Mesendoderm (in vitro differentiated cells): ENCODE measurements around the gene PRM1.

ENCODE experiments used
- DNase-seq: peaks from one replicate; pipeline ENCODE4 v3.0.0; 2013
- H2AK5ac ChIP-seq: 2 replicates; pipeline ENCODE4 v1.6.1; 2013; ENCODE audit warnings: low read length, inconsistent platforms
- H2BK120ac ChIP-seq: 2 replicates; pipeline ENCODE4 v1.6.1; 2013; ENCODE audit warnings: low read depth, mild to moderate bottlenecking, low read length, moderate library complexity, mixed read lengths
- H2BK15ac ChIP-seq: replicated peaks from 2 replicates; pipeline ENCODE4 v1.6.1; 2013; ENCODE audit warnings: low read depth, mild to moderate bottlenecking, moderate library complexity
- H2BK5ac ChIP-seq: 2 replicates; pipeline ENCODE4 v1.6.1; 2013; ENCODE audit warnings: low read length, inconsistent platforms
- H3K18ac ChIP-seq: 2 replicates; pipeline ENCODE4 v1.6.1; 2013; ENCODE audit warnings: mild to moderate bottlenecking, low read length, mixed read lengths
- H3K23ac ChIP-seq: one replicate; pipeline ENCODE4 v1.6.1; 2013; ENCODE audit warnings: low read length
- H3K27ac ChIP-seq: 2 replicates; pipeline ENCODE4 v1.5.1; 2013; ENCODE audit warnings: low read depth, mild to moderate bottlenecking, inconsistent platforms, low read length, moderate library complexity
- H3K27me3 ChIP-seq: 2 replicates; pipeline ENCODE4 v1.6.1; 2013; ENCODE audit warnings: low read length, control low read depth, mild to moderate bottlenecking, inconsistent platforms; ENCODE audit not compliant: insufficient read depth, poor library complexity
- H3K36me3 ChIP-seq: 2 replicates; pipeline ENCODE4 v1.6.1; 2013; ENCODE audit warnings: low read length, inconsistent platforms; ENCODE audit not compliant: control insufficient read depth, insufficient read depth
- H3K4ac ChIP-seq: one replicate; pipeline ENCODE4 v1.6.1; 2013; ENCODE audit warnings: low read depth, mild to moderate bottlenecking, low read length, moderate library complexity
- H3K4me1 ChIP-seq: 2 replicates; pipeline ENCODE4 v1.6.1; 2013; ENCODE audit warnings: low read depth, low read length, inconsistent platforms; ENCODE audit not compliant: control insufficient read depth
- H3K4me2 ChIP-seq: 2 replicates; pipeline ENCODE4 v1.6.1; 2013; ENCODE audit warnings: low read length
- H3K4me3 ChIP-seq: 2 replicates; pipeline ENCODE4 v1.5.1; 2013; ENCODE audit warnings: mild to moderate bottlenecking, low read length
- H3K56ac ChIP-seq: one replicate; pipeline ENCODE4 v1.6.1; 2013; ENCODE audit warnings: low read length
- H3K79me1 ChIP-seq: 2 replicates; pipeline ENCODE4 v1.6.1; 2013; ENCODE audit warnings: low read length, inconsistent platforms
- H3K79me2 ChIP-seq: 2 replicates; pipeline ENCODE4 v1.6.1; 2013; ENCODE audit warnings: mild to moderate bottlenecking, low read length; ENCODE audit not compliant: control insufficient read depth, insufficient read depth
- H3K9ac ChIP-seq: 2 replicates; pipeline ENCODE4 v1.6.1; 2013; ENCODE audit warnings: low read length, inconsistent platforms
- H4K5ac ChIP-seq: one replicate; pipeline ENCODE4 v1.6.1; 2013; ENCODE audit warnings: low read length
- H4K8ac ChIP-seq: one replicate; pipeline ENCODE4 v1.6.1; 2013; ENCODE audit warnings: low read depth, mild to moderate bottlenecking, control low read depth, low read length, moderate library complexity
- WGBS: extraction: QIAGEN DNeasy Blood & Tissue Kit; methylation state at CpG from one replicate; pipeline ENCODE4 v1.1.7; 2013; ENCODE audit warnings: low lambda C conversion rate, missing lambda C conversion rate; ENCODE audit not compliant: insufficient coverage; ENCODE audit errors: extremely low coverage; 5-methylcytosine and 5-hydroxymethylcytosine counted together

PRM1 gene

GRCh38 chr16:11259655-11260595 is 21.2 kb downstream of the PRM1 start:
- Histone ChIP-seq H3K27me3 (no peaks in the 10 kb centered on the region), H3K4me3 (no peak overlapping the region), H3K4ac (no peak overlapping the region), H3K18ac (no peak overlapping the region), H2AK5ac (no peak overlapping the region), H3K56ac (no peak overlapping the region), H2BK15ac (no peak overlapping the region), H3K79me2 (peaks cover 7% of the 10 kb centered on the region), H3K23ac (no peak overlapping the region), H2BK5ac (no peak overlapping the region), H3K36me3 (no peaks in the 10 kb centered on the region), H4K5ac (no peak overlapping the region), H3K4me1 (peaks cover 2% of the 10 kb centered on the region), H4K8ac (no peak overlapping the region), H3K27ac (no peak overlapping the region), H3K79me1 (no peaks in the 10 kb centered on the region), H3K4me2 (no peak overlapping the region), H2BK120ac (no peak overlapping the region), H3K9ac (no peak overlapping the region)
- no peak for DNase-seq
- WGBS = no CpG with 5 or more reads among the region's 12 CpGs

GRCh38 chr16:11258553-11259492 is 22.3 kb downstream of the PRM1 start:
- DNase-seq = no peak
- no peak overlapping the region for H2BK120ac ChIP-seq
- H3K56ac ChIP-seq = no peak overlapping the region
- peaks cover 17% of the 10 kb centered on the region for H3K79me2 ChIP-seq
- H3K4me2 ChIP-seq = no peak overlapping the region
- no peak overlapping the region for H3K27ac ChIP-seq
- H4K8ac ChIP-seq = no peak overlapping the region
- H3K4me3 ChIP-seq = no peak overlapping the region
- no peak overlapping the region for H4K5ac ChIP-seq
- no peak overlapping the region for H3K4ac ChIP-seq
- no peaks in the 10 kb centered on the region for H3K27me3 ChIP-seq
- no peak overlapping the region for H3K9ac ChIP-seq
- no peak overlapping the region for H2AK5ac ChIP-seq
- H3K4me1 ChIP-seq = peaks cover 2% of the 10 kb centered on the region
- H2BK5ac ChIP-seq = no peak overlapping the region
- no peak overlapping the region for H3K18ac ChIP-seq
- no peak overlapping the region for H3K23ac ChIP-seq
- peaks cover 2% of the 10 kb centered on the region for H3K36me3 ChIP-seq
- WGBS = no CpG with 5 or more reads among the region's 15 CpGs
- H2BK15ac ChIP-seq = no peak overlapping the region
- peaks cover 2% of the 10 kb centered on the region for H3K79me1 ChIP-seq

- WGBS = no CpG with 5 or more reads among the region's 21 CpGs
- Histone ChIP-seq H3K4ac (no peak overlapping the region), H3K18ac (peak overlapping the region; percentile 94), H4K5ac (no peak overlapping the region), H3K27ac (no peak overlapping the region), H2BK120ac (no peak overlapping the region), H3K27me3 (no peaks in the 10 kb centered on the region), H3K9ac (peak overlapping the region; percentile 83), H2BK5ac (peak overlapping the region; percentile 73), H3K79me2 (peaks cover 26% of the 10 kb centered on the region), H2AK5ac (peak overlapping the region; percentile 97), H3K4me1 (peaks cover 3% of the 10 kb centered on the region), H2BK15ac (no peak overlapping the region), H3K36me3 (peaks cover 9% of the 10 kb centered on the region), H3K23ac (no peak overlapping the region), H3K4me2 (peak overlapping the region; percentile 73), H3K56ac (peak overlapping the region; percentile 93), H3K4me3 (peak overlapping the region; percentile 8), H4K8ac (peak overlapping the region; percentile 30), H3K79me1 (peaks cover 10% of the 10 kb centered on the region)
- peak; percentile 90 for DNase-seq
Observed at GRCh38 chr16:11257131-11257938, 23.8 kb downstream of the PRM1 start.

GRCh38 chr16:11256661-11257130 is 24.4 kb downstream of the PRM1 start:
- Histone ChIP-seq H2BK15ac (no peak overlapping the region), H2AK5ac (no peak overlapping the region), H4K5ac (no peak overlapping the region), H3K4me2 (peak overlapping the region; percentile 73), H3K9ac (peak overlapping the region; percentile 83), H4K8ac (peak overlapping the region; percentile 30), H3K79me2 (peaks cover 26% of the 10 kb centered on the region), H3K79me1 (peaks cover 12% of the 10 kb centered on the region), H3K4ac (peak overlapping the region; percentile 46), H3K27me3 (no peaks in the 10 kb centered on the region), H2BK120ac (no peak overlapping the region), H3K18ac (peak overlapping the region; percentile 94), H3K23ac (peak overlapping the region; percentile 86), H3K56ac (peak overlapping the region; percentile 93), H3K36me3 (peaks cover 9% of the 10 kb centered on the region), H3K27ac (peak overlapping the region; percentile 77), H2BK5ac (peak overlapping the region; percentile 70), H3K4me1 (peaks cover 3% of the 10 kb centered on the region), H3K4me3 (peak overlapping the region; percentile 70)
- DNase-seq = peak; percentile 67
- no CpG with 5 or more reads among the region's 32 CpGs for WGBS
